OCI-LY7 (cell line): Measurements from ENCODE around the gene FRMPD2.
"Not testable (repeated sequence)": the region's sequence is repeated elsewhere in the genome, so short reads cannot be mapped to it uniquely, and the experiment has no call there.

Source experiments
- CTCF ChIP-seq: fragments of 200-600 bp; sonication (generic); conservative IDR thresholded peaks from 2 replicates; pipeline ENCODE4 v1.5.1; 2014; ENCODE audit warnings: mild to moderate bottlenecking, antibody characterized with exemption, low read length, moderate library complexity, mixed read lengths
- EZH2phosphoT487 ChIP-seq: fragments of 200-600 bp; sonication (generic); IDR thresholded peaks from 2 replicates; pipeline ENCODE4 v1.6.1; 2018; ENCODE audit warnings: low read depth, borderline replicate concordance, mild to moderate bottlenecking, mixed run types, antibody characterized with exemption, low read length, moderate library complexity, mixed read lengths

DNA sequence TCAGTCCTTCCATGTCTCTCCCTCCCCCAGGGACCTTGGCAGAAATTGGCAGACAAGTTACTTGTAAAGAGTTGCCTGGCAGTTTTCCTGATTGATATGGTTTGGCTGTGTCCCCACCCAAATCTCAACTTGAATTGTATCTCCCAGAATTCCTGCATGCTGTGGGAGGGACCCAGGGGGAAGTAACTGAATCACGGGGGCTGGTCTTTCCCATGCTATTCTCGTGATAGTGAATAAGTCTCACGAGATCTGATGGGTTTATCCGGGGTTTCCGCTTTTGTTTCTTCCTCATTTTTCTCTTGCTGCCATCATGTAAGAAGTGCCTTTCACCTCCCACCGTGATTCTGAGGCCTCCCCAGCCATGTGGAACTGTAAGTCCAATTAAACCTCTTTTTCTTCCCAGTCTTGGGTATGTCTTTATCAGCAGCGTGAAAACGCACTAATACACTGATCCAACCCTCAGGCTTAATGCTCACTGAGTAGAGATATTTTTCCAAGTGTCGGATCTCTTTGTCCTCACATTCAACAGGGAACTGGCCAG lies 88.2 kb downstream of the FRMPD2 start:
- not testable (repeated sequence) for TF ChIP-seq CTCF, EZH2phosphoT487
